T-helper 9 cell (primary cell): ENCODE measurements around the gene SASH3.

Experiments
- DNase-seq: peaks from one replicate; pipeline ENCODE4 v3.0.0-alpha.2; 2020

SASH3 gene

GRCh38 chrX:129785160-129785947 is 5.6 kb downstream of the SASH3 start:
- DNase-seq, result no peak

GRCh38 chrX:129786210-129786651 is 6.5 kb downstream of the SASH3 start:
- DNase-seq, result no peak

GRCh38 chrX:129787336-129788055 is 7.7 kb downstream of the SASH3 start:
- no peak for DNase-seq

GRCh38 chrX:129788527-129788926 is 8.8 kb downstream of the SASH3 start:
- no peak for DNase-seq

GRCh38 chrX:129790146-129790545 is 10.4 kb downstream of the SASH3 start:
- DNase-seq, result no peak

- no peak for DNase-seq
Measured at GRCh38 chrX:129790808-129791207, 11.1 kb downstream of the SASH3 start.

GRCh38 chrX:129791336-129791735 is 11.6 kb downstream of the SASH3 start:
- no peak for DNase-seq

- DNase-seq, result no peak
Measured at GRCh38 chrX:129791961-129792570, 12.3 kb downstream of the SASH3 start.

- DNase-seq, result no peak
Measured at GRCh38 chrX:129792586-129793291, 13.0 kb downstream of the SASH3 start.

- no peak for DNase-seq
Measured at GRCh38 chrX:129793604-129794191, 13.9 kb downstream of the SASH3 start.

GRCh38 chrX:129795584-129795983 is 15.8 kb downstream of the SASH3 start:
- no peak for DNase-seq

GRCh38 chrX:129797251-129797906 is 17.6 kb downstream of the SASH3 start:
- DNase-seq, result no peak

GRCh38 chrX:129798456-129798855 is 18.7 kb downstream of the SASH3 start:
- DNase-seq, result no peak

- no peak for DNase-seq
Measured at GRCh38 chrX:129798888-129799287, 19.1 kb downstream of the SASH3 start.

- DNase-seq, result no peak
Measured at GRCh38 chrX:129800186-129800585, 20.4 kb downstream of the SASH3 start.

GRCh38 chrX:129802863-129803262 is 23.1 kb downstream of the SASH3 start:
- DNase-seq, result no peak

- DNase-seq, result no peak
Measured at GRCh38 chrX:129804806-129805205, 25.1 kb downstream of the SASH3 start.

GRCh38 chrX:129808158-129808828 is 28.5 kb downstream of the SASH3 start:
- DNase-seq, result no peak

- DNase-seq, result no peak
Measured at GRCh38 chrX:129808829-129809796, 29.4 kb downstream of the SASH3 start.

- no peak for DNase-seq
Measured at GRCh38 chrX:129813662-129814368, 34.1 kb downstream of the SASH3 start.
